ENCODE measurements around the gene IFNAR2.

Gene IFNAR2

DNA sequence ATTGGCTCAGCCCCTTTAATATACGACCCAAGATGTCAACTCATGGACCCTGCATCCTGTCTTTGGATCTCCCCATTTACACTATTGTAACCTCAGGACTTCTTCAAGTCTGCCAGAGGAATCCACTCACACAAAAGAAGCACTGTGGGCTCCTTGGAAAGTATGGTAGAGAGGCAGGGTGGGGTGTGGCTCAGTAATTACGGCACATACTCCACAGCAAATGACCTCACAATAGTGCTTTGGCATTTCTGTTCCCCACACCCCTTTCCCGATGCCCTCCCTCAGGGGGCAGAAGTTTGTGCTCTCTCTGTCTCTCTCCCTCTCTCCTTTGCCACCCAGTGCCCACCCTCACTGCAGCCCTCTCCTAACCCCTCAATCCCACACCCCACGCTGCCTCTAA lies 27.8 kb upstream of the IFNAR2 start:
- Histone ChIP-seq H3K27ac (ENCODE audit: insufficient read depth, low read depth, low read length, poor library complexity, severe bottlenecking) (no peak overlapping the region), H3K9me3 (ENCODE audit: control insufficient read depth, low read length) (no peaks in the 10 kb centered on the region), H3K27me3 (ENCODE audit: control insufficient read depth, insufficient read depth, low read length, poor library complexity, severe bottlenecking) (peaks cover 10% of the 10 kb centered on the region), H3K4me3 (ENCODE audit: insufficient read depth, low read depth, low read length) (no peak overlapping the region), H3K4me1 (ENCODE audit: control insufficient read depth, insufficient read depth, low read length) (no peaks in the 10 kb centered on the region), H3K36me3 (ENCODE audit: control insufficient read depth, insufficient read depth, low read length) (no peaks in the 10 kb centered on the region)
- WGBS, 2 experiments = 86 to 89% methylated on average over 4 of the region's 4 CpGs

DNA sequence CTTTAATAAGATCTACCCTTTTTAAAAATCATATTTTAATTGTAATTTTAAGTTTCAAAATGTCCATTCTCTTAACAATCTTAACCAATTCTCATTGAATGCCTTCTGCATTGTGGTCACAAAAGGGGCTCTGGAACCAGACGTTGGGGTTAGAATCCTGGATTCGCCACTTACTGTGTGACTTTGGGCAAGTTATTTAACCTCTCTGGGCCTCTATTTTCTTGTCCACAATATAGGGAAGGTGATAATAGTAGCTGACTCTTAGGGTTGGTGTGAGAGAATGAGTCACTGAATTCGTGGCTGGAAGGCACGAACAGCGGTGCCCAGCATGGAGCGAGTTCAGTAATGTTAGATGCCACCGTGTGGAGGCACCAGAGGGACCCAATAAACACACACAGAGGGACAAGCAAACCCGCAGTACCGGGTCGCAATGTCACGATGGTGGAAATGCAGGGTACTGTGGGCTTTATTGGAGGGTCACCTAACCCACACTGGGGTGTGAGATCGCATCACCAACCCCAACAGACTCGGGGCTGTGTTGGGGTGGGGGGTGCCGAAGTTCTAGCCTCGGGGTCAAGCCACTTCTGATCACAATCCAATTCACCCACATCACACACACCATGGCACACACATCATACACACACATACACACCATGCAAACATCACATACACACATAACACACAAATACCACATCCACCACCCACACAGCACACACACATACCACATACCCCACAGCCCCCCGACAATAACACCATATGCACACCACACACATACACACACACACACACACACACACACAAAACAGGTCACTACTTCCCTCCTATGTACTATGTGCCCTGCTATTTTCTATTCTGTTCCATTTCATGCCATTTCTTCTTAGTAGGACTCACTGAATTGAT lies 27.0 kb upstream of the IFNAR2 start:
- no peaks in the 10 kb centered on the region for H3K36me3 ChIP-seq (ENCODE audit: control insufficient read depth, insufficient read depth, low read length)
- H3K4me3 ChIP-seq (ENCODE audit: insufficient read depth, low read depth, low read length) = no peak overlapping the region
- no peaks in the 10 kb centered on the region for H3K4me1 ChIP-seq (ENCODE audit: control insufficient read depth, insufficient read depth, low read length)
- H3K27me3 ChIP-seq (ENCODE audit: control insufficient read depth, insufficient read depth, low read length, poor library complexity, severe bottlenecking) = peaks cover 2% of the 10 kb centered on the region
- no peak overlapping the region for H3K27ac ChIP-seq (ENCODE audit: insufficient read depth, low read depth, low read length, poor library complexity, severe bottlenecking)
- no peaks in the 10 kb centered on the region for H3K9me3 ChIP-seq (ENCODE audit: control insufficient read depth, low read length)
- WGBS, 2 experiments = 86 to 91% methylated on average over 16 of the region's 16 CpGs

DNA sequence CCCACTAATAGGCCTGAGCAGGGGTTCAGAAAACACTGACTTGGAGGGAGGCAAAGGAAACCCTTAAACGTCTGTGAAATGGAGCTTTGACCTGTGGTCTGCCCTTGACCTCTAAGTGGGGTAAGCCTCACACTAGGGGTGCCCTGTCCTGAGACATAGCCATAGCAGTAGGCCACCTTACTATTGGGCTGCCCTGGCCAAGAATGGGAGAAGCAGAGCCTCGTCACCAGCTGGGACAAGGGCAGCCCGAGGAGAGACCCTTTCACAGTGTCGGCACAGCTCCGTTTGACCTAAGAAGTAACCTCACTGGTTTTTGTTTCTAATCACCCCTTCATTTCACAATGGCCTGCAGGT lies 26.4 kb upstream of the IFNAR2 start:
- WGBS, 2 experiments = 87 to 93% methylated on average over 5 of the region's 5 CpGs
- Histone ChIP-seq H3K36me3 (ENCODE audit: control insufficient read depth, insufficient read depth, low read length) (no peaks in the 10 kb centered on the region), H3K4me3 (ENCODE audit: insufficient read depth, low read depth, low read length) (no peak overlapping the region), H3K9me3 (ENCODE audit: control insufficient read depth, low read length) (no peaks in the 10 kb centered on the region), H3K4me1 (ENCODE audit: control insufficient read depth, insufficient read depth, low read length) (no peaks in the 10 kb centered on the region), H3K27me3 (ENCODE audit: control insufficient read depth, insufficient read depth, low read length, poor library complexity, severe bottlenecking) (no peaks in the 10 kb centered on the region), H3K27ac (ENCODE audit: insufficient read depth, low read depth, low read length, poor library complexity, severe bottlenecking) (no peak overlapping the region)

DNA sequence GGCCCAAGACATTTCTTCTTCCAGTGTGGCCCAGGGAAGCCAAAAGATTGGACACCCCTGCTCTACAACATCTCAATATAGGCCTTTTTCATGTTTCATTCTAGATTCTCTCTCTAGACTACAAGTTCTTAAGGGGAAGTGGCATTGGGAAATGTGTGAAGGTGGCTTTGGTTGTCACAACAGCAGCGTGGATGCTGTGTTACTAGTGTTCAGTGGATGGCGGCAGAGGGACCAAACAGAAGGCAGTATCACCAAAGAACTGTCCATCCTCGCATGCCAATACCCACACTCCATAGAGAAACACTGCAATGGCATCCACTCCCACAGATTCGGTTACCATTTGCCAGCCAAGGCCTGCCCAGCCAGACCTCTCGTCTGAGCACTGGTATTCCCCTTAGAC lies 24.3 kb upstream of the IFNAR2 start:
- Histone ChIP-seq H3K4me1 (ENCODE audit: control insufficient read depth, insufficient read depth, low read length) (no peaks in the 10 kb centered on the region), H3K36me3 (ENCODE audit: control insufficient read depth, insufficient read depth, low read length) (no peaks in the 10 kb centered on the region), H3K27me3 (ENCODE audit: control insufficient read depth, insufficient read depth, low read length, poor library complexity, severe bottlenecking) (no peaks in the 10 kb centered on the region), H3K27ac (ENCODE audit: insufficient read depth, low read depth, low read length, poor library complexity, severe bottlenecking) (no peak overlapping the region), H3K9me3 (ENCODE audit: control insufficient read depth, low read length) (no peaks in the 10 kb centered on the region), H3K4me3 (ENCODE audit: insufficient read depth, low read depth, low read length) (no peak overlapping the region)
- 86 to 87% methylated on average over 5 of the region's 5 CpGs for WGBS, 2 experiments

DNA sequence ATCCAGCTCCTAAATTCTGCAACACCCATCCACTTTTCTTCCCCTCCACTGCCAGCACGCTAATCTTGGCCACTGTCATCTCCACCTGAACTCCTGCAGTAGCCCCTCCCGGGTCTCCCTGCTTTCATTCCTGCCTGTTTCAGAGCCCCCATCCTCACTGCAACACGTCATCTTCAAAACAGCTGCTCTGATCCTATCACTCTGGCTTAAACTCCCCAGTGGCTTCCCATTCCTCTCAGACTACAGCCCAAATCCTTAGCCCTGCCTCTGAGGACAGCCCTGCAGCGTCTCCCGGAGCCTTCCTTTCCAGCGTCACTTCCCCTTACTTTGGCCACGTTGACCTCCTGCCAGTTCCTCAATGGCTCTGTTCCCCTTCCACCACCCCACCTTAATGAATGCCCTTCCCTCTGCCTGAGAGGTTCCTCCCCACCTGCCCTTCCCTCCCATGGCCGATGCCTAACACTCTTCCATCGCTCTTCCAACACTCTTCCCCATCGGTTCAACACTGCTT lies 22.9 kb upstream of the IFNAR2 start:
- Histone ChIP-seq H3K4me1 (ENCODE audit: control insufficient read depth, insufficient read depth, low read length) (no peaks in the 10 kb centered on the region), H3K27ac (ENCODE audit: insufficient read depth, low read depth, low read length, poor library complexity, severe bottlenecking) (no peak overlapping the region), H3K4me3 (ENCODE audit: insufficient read depth, low read depth, low read length) (no peak overlapping the region), H3K36me3 (ENCODE audit: control insufficient read depth, insufficient read depth, low read length) (no peaks in the 10 kb centered on the region), H3K27me3 (ENCODE audit: control insufficient read depth, insufficient read depth, low read length, poor library complexity, severe bottlenecking) (no peaks in the 10 kb centered on the region), H3K9me3 (ENCODE audit: control insufficient read depth, low read length) (no peaks in the 10 kb centered on the region)
- 81 to 82% methylated on average over 10 of the region's 10 CpGs for WGBS, 2 experiments

DNA sequence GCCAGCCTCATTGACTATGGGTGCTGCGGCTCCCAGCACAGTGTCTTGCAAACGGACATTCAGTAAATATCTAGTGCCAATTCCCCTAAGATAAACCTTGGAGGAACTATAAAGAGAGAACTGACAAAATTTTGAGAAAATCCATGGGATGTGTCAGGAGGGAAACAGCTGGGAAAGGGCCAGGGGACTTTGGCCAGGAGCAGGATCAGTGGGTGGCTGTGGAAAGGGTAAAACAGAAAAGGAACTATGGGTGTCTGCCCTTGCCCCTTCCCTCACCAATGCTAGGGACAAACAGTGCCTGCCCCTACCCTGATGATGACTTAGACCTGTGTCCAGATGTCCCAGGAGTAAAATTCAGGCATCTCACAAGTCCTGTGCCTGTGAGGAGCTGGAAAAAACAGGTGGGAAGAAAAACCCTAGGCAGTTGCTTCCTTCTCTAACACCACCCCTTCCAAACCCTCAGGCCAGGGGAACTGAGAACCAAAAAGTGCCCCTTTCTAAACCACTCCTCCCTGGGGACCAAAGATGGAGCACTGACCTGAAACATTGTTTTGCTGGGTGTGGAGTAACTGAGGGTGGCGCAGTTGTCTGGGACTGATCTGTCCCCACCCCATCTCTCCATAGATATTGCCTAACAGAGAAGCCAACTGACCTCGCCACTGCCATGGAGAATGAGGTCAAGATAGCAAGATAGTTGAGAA lies 22.1 kb upstream of the IFNAR2 start:
- Histone ChIP-seq H3K4me1 (ENCODE audit: control insufficient read depth, insufficient read depth, low read length) (no peaks in the 10 kb centered on the region), H3K27me3 (ENCODE audit: control insufficient read depth, insufficient read depth, low read length, poor library complexity, severe bottlenecking) (no peaks in the 10 kb centered on the region), H3K9me3 (ENCODE audit: control insufficient read depth, low read length) (no peaks in the 10 kb centered on the region), H3K36me3 (ENCODE audit: control insufficient read depth, insufficient read depth, low read length) (no peaks in the 10 kb centered on the region), H3K4me3 (ENCODE audit: insufficient read depth, low read depth, low read length) (no peak overlapping the region), H3K27ac (ENCODE audit: insufficient read depth, low read depth, low read length, poor library complexity, severe bottlenecking) (no peak overlapping the region)
- 61 to 62% methylated on average over 2 to 4 of the region's 4 CpGs for WGBS, 2 experiments

DNA sequence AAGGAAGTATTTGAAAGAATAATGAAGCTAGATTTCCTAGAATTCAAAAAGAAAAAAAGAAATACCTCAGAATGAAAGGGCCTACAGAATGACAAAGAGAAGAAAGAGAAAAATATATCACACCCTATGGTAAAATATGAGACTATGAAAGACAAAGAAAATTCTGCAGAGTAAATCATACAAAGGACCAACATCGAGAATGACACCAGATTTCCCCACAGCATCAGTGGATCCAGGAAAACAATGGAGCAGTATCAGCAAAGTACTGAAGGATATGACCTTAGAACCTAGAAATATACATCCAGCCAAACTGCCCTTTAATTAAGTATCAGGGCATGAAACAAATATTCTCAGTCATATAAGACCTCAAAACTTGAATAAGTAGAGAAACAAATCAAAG lies 21.2 kb upstream of the IFNAR2 start:
- Histone ChIP-seq H3K27ac (ENCODE audit: insufficient read depth, low read depth, low read length, poor library complexity, severe bottlenecking) (no peak overlapping the region), H3K36me3 (ENCODE audit: control insufficient read depth, insufficient read depth, low read length) (no peaks in the 10 kb centered on the region), H3K9me3 (ENCODE audit: control insufficient read depth, low read length) (no peaks in the 10 kb centered on the region), H3K4me1 (ENCODE audit: control insufficient read depth, insufficient read depth, low read length) (no peaks in the 10 kb centered on the region), H3K27me3 (ENCODE audit: control insufficient read depth, insufficient read depth, low read length, poor library complexity, severe bottlenecking) (no peaks in the 10 kb centered on the region), H3K4me3 (ENCODE audit: insufficient read depth, low read depth, low read length) (no peak overlapping the region)
- 40 to 75% methylated on average over 1 of the region's 1 CpG for WGBS, 2 experiments

DNA sequence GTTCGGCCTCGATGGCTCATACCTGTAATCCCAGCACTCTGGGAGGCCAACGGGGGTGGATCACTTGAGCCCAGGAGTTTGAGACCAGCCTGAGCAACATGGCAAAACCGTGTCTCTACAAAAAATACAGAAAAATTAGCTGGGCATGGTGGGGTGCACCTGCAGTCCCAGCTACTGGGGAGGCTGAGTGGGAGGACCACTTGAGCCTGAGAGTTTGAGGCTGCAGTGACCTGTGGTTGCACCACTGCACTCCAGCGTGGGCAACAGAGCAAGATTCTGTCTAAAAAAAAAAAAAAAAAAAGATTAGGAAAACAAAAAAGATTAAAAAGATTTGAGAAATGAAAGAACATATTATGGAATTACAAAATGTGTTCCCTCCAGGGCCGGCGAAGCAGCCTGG lies 18.4 kb upstream of the IFNAR2 start:
- Histone ChIP-seq H3K9me3 (ENCODE audit: control insufficient read depth, low read length) (no peaks in the 10 kb centered on the region), H3K4me3 (ENCODE audit: insufficient read depth, low read depth, low read length) (no peak overlapping the region), H3K4me1 (ENCODE audit: control insufficient read depth, insufficient read depth, low read length) (no peaks in the 10 kb centered on the region), H3K36me3 (ENCODE audit: control insufficient read depth, insufficient read depth, low read length) (no peaks in the 10 kb centered on the region), H3K27me3 (ENCODE audit: control insufficient read depth, insufficient read depth, low read length, poor library complexity, severe bottlenecking) (no peaks in the 10 kb centered on the region), H3K27ac (ENCODE audit: insufficient read depth, low read depth, low read length, poor library complexity, severe bottlenecking) (no peak overlapping the region)
- 89 to 96% methylated on average over 7 of the region's 7 CpGs for WGBS, 2 experiments

DNA sequence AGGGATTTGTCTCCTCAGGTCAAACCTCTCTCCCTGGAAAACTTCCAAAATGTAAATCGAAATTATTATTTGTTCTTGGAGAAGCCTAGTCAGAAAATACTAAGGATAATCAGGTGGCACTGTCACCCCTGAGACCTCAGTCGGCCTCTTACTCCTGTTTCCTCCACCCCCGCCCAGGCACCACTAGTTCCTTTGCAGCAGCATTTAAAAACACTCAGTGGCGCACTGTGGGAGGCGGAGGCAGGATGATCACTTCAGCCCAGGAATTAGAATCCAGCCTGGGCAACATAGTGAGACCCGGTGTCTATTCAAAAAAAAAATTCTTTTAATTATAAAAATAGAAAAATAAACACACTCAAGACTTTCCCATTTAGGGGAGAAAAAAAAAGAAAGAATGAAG lies 18.0 kb upstream of the IFNAR2 start:
- Histone ChIP-seq H3K4me3 (ENCODE audit: insufficient read depth, low read depth, low read length) (no peak overlapping the region), H3K9me3 (ENCODE audit: control insufficient read depth, low read length) (no peaks in the 10 kb centered on the region), H3K27me3 (ENCODE audit: control insufficient read depth, insufficient read depth, low read length, poor library complexity, severe bottlenecking) (no peaks in the 10 kb centered on the region), H3K4me1 (ENCODE audit: control insufficient read depth, insufficient read depth, low read length) (no peaks in the 10 kb centered on the region), H3K36me3 (ENCODE audit: control insufficient read depth, insufficient read depth, low read length) (no peaks in the 10 kb centered on the region), H3K27ac (ENCODE audit: insufficient read depth, low read depth, low read length, poor library complexity, severe bottlenecking) (no peak overlapping the region)
- 84 to 87% methylated on average over 5 to 6 of the region's 6 CpGs for WGBS, 2 experiments

DNA sequence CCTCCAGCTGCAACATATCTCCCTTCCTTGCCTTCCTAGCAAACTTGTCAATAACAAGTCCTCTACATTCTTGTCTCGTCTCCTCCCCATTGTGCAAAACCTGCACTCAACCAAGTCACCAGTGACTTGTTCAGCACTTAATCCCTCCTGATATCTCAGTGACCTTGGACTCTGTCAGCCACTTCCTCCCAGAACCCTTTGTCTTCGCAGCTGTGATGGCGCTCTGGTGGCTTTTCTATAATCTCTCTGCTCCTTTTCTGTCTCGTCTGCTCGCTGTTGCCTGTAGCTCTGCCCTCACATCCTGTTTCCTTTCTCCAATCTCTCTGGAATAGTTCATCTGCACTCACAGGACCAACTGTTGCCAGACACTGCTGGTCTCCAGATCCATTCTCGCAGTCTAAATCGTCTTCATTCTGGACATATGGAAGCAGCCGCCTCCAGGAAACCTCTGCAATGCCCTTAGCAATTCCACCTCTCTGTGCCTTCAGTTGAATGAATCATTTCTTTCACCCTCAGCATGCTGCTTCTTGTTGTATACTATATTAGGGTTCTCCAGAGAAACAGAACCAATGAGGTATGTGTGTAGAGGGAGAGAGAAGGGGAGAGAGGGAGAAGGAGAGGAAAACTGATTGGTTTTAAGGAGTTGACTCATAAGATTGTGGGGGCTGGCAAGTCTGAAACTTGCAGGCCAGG lies 17.4 kb upstream of the IFNAR2 start:
- H3K27ac ChIP-seq (ENCODE audit: insufficient read depth, low read depth, low read length, poor library complexity, severe bottlenecking) = no peak overlapping the region

More for the DNA sequence above, 17.4 kb upstream of the IFNAR2 start:
- 89 to 92% methylated on average over 8 of the region's 8 CpGs for WGBS, 2 experiments
- H3K9me3 ChIP-seq (ENCODE audit: control insufficient read depth, low read length) = no peaks in the 10 kb centered on the region
- no peak overlapping the region for H3K4me3 ChIP-seq (ENCODE audit: insufficient read depth, low read depth, low read length)
- no peaks in the 10 kb centered on the region for H3K27me3 ChIP-seq (ENCODE audit: control insufficient read depth, insufficient read depth, low read length, poor library complexity, severe bottlenecking)
- no peaks in the 10 kb centered on the region for H3K4me1 ChIP-seq (ENCODE audit: control insufficient read depth, insufficient read depth, low read length)
- no peaks in the 10 kb centered on the region for H3K36me3 ChIP-seq (ENCODE audit: control insufficient read depth, insufficient read depth, low read length)

Measured in ectodermal cell (in vitro differentiated cells).